Left forelimb (tissue), 1 donor: ENCODE data around the gene ATF4.

Experiments
- DNase-seq: peaks from one replicate; pipeline ENCODE4 v3.0.0-alpha.2; 2018; ENCODE audit warnings: low spot score

ATF4 gene

DNA sequence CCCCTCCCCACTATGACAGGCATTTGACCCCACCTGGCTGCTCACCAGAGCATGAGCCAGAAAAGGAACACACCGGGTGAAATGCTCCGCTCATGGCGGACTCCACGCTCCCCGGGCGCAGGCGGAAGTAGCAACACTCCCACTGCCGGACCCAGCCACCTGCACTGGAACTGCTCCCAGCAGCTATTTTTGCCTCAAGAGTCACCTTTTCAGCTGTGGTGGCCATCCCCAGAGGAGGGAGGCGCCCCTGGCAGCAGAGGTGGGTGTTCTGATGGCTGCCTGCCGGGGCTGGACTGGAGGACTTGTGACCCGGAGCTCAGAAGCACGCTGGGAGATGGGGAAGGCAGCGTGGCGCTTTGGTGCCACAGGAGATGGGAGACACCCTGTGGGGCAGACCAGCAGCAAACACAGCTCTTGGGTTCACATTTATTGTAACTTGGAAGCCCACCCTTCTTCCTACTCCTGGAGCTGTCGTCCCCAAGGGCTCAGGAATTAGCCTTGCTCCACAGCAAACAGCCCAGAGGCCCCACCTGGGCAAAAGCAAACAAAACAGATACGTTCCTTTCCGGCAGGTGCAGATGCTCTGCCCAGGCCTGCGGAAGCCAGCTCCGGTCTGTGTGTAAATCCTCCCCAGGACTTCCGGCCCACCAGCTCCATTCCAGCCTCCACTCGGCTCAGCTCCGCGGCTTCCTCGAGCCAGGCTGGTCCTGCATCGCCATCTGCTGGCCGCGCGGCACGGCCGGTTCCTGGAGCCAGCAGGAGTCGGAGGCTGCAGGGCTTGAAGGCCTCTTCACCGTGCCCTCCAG lies 8.5 kb downstream of the ATF4 start:
- peak; percentile 91 for DNase-seq

DNA sequence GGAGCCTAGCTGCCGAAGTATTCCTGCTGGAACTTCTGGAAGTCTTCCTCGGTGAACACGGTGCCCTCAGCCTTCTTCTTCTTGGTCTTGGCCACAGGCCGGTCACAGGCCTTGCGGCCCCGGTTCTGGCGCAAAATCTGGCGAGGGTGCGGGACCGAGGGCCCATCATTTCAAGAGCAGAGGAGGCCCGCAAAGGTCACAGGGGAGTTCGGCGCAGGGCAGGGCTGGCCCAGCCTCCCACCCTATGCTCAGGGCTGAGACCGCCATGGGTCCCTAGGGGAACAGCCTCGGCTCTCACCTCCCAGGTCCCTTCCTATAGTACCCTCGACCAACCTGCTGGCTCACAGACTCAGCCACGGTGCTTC lies 9.1 kb downstream of the ATF4 start:
- DNase-seq = no peak

DNA sequence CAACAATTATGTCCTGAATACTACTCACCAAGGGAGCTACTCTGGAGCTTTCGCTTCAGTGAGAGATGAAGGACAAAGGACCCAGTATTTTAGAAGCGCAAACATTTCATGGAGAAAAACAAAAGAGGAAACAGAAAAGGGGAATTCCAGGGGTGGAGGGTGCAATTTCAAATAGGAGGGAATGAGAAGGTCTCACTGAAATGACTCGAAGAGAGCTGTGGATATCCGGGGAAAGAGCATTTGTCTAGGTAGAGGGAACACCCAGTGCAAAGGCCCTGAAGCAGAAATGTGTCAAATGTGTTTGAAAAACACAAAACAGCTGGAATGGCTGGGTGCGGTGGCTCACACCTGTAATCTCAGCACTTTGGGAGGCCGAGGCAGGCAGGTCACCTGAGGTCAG lies 9.8 kb downstream of the ATF4 start:
- DNase-seq = no peak

DNA sequence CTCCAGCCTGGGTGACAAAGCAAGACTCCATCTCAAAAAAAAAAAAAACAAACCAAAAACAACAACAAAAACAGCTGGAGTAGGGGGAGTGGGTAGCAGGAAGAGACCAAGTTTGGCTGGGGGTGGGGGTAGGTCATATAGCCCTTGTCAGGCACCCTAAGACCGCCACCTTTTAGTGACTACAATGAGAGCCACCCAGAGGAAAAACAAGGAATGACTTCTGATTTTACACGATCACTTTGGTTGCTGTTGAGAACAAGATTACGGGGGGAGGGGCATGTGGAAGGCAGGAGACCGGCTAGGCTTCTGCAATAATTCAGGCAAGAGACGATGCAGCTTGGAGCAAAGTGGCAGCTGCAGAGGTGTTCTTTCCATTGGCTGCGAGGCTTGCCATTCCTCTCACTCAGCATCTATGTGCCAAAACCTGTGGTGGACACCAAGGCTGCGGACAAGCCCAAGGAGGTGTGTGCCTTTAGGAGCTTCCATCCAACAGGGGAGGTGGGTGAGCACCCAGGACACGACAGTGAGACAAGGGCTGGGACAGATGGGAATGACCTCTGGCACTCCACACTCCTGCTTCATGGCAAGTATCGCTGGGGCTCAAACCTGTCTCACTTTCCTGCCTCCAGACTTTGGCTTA lies 10.4 kb downstream of the ATF4 start:
- no peak for DNase-seq

DNA sequence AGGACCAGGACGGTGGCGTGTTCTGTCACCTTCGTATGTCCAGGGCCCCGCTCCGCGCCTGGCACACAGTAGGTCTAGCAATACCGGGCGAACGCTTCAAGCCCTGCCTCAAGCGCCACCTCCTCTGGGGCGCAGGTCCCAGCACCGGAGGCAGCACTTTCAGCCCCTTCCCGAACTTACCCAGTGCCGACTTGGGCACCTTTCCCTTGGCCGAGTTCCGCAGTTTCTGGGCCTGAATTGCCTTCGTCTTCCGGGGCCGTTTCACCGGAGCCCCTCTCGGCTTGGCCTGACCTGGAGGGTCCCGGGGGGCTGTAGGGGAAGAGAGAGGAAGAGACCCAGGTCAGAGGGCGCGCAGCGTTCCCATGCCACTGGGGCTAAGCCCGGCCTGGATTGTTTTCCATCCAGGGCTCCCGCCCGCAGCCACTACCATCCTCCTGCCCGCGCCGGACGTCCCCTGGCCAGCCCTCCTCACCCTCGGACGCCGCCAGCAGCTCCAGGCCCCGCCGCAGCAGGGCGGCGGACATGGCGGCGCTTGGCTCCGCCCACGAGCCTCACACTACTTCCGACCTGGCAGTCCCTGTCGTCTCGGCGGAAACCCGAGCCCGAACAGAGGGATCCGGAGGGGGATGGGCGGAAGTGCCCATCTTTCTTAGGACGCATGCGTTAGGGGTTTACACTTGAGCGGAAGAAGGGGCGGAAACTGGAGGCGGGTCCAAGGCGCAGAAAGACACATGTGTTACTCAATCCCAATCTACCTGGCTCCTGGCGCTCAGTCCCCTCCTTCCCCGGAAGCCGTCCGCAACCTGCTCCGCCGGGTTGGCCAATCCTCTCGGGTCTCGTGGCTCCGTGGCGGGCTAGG lies 12.1 kb downstream of the ATF4 start, which contains the start of gene RPS19BP1:
Gene RPS19BP1, minus strand, starts transcription at position 534 of the 859 bp plus-strand sequence. Its CDS starts 10 bp downstream, at position 524.
- DNase-seq = peak; percentile 99

- DNase-seq = no peak
These were observed 13.7 kb downstream of the ATF4 start for GRCh38 chr22:39534092-39534506.

DNA sequence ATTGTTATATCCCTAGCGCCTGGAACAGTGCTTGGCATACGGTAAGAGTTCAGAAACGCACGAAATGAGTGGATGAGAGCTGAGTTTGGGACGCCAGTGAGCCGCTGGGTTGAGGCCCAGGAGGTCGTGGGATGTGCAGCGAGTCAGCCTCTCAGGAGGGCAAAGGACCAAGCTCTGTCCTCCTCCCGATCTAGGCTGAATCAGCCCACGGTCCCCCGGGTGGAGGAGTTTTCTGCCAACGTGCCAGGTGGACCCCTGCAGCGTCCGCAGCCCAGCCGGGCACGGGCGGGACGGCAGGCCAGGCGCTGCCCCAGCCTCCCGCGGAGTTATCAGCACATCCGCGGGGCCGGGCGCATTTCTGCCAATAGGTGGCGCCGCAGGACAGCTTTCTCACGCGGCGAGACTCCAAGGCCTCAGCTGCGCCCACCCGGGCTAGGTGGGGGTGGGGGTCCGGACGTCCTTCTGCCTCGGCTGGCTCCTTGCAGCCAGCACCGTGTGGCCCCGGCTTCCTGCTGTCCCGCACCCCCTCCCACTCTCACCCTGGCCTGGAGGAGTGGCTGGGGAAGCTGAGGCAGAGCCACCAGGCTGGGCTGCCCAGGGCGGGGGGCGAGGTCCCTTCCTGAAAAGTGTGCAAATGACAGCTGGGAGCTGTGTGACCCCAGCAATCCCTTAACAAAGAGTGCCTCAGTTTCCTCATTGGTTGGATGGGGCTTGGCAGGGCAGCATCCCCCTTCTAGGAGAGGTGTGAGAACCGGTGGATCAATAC lies 14.4 kb downstream of the ATF4 start:
- DNase-seq = peak; percentile 91

DNA sequence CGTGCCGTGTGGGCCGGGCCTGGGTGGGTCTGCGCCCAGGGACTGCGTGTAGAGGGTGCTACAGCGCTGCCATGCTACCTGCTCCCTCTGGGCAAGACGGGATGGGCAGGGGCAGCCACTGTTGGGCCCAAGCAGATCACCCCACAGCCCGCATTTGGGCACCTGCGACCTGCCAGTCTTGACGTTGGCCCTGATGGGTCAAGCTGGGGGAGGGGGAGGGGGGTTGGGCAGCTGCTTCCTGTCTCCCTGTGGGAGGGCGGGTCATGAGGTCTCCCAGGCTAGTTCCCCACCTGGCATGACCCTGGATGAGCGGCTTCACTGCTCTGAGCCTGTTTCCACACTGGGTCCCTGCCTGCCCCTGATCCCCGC lies 15.0 kb downstream of the ATF4 start:
- no peak for DNase-seq

- DNase-seq = no peak
These were observed 15.6 kb downstream of the ATF4 start for GRCh38 chr22:39535831-39536449.

- no peak for DNase-seq
These were observed 16.3 kb downstream of the ATF4 start for GRCh38 chr22:39536711-39537110.

DNA sequence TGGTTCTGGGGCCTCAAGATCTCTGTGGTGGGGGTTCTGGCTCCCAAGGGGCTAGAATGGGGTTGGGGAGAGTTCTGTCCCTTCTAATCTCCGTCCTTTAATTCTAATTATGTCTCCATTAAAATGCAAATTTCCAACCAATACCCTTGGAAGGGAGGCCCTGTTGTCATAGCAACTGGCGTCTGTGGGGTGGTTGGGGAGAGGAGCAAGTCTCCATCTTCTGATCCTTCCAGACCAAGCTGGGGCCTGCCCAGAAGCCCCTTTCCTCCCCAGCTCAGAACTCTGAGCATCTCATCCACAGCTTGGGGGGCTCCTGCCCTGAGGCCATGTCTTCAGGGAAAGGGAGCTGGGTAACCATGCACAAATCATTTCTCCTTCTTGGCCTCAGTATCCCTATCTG lies 17.6 kb downstream of the ATF4 start:
- DNase-seq = no peak

DNA sequence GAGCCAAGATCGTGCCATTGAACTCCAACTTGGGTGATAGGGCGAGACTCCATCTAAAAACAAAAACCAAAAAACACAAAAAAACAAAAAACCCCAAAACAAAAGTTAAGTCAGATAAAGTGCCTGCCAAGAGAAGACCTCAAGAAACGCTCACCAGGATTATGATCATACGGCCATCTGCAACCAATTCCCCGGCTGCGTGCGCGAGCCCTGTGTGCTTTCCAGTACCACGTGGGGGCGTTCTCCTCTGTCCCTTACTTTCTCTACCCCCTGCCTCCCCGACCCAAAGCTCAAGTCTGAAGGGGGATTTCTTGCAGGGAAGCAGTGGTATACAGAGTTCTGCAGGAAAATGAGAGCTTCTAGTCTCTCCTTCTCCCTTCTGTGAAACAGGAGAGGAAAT lies 22.7 kb downstream of the ATF4 start:
- no peak for DNase-seq

GRCh38 chr22:39545386-39546365 lies 25.3 kb downstream of the ATF4 start:
- no peak for DNase-seq

DNA sequence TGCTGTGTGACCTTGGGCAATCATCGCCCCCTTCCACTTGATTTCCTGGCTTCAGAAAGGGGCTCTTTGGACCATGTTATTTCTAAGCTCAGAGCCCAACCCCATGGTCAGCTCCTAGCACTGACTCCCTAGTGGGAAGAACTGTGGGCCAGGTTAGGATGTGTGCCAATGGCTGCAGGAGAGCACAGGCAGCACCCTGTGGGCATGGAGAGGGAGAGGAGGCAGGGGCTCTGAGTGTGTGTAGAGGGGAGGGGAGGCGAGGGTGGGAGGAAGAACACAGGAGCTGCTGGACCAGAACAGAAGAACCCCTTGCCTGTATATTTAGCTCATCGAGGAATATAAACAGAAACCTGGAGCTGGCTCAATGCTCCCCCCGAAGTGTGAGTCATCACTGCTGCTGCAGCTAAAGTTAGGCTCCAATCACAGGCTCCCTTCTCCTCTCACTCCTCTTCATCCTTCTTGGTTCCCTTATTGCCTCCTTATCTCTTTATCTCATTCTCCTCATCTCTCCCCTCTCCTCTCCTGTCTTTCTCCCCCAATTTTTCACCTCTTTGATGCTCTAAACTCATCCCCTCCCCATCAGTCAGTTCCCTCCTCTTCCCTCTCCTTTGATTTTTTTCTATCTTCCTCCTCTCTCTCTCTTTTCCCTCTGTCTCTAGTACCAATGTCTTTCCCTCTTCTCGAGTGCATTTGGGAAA lies 26.7 kb downstream of the ATF4 start:
- no peak for DNase-seq

- DNase-seq = no peak
These were observed 27.2 kb downstream of the ATF4 start for GRCh38 chr22:39547587-39547947.

DNA sequence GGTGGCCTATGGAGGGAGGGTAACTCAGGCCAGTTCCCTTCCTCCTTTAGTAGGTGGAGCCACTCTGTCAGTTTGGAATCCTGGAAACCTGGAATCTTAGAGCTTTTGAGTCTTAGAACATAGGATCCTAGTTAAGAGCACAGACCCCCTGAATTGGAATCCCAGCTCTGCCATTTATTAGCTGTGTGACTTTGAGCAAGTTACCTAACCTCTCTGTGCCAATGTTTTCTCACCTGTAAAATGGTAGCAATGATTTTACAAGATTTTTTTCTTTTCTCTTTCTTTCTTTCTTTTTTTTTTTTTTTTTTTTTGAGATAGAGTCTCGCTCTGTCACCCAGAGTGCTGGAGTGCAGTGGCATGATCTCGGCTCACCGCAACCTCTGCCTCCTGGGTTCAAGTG lies 33.1 kb downstream of the ATF4 start:
- no peak for DNase-seq

DNA sequence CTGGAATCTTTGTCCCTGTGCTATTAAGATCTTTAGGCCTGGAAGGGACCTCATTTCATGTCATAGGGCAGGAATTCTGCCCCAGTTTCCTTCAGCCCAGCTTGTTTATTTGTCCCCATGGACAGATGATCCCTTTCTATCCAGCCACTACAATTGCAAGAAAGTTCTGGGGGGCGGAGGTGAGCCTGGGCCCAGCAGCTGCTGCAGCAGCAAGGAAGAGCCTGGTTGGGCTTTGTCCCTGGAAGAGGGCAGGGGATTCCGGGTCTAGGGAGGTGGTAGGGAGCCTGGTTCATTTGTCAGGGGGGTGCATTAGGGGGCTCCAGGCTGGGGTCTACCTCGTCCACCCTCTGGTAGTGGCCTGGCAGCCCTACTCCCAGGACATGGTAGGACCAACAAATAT lies 33.8 kb downstream of the ATF4 start:
- no peak for DNase-seq

DNA sequence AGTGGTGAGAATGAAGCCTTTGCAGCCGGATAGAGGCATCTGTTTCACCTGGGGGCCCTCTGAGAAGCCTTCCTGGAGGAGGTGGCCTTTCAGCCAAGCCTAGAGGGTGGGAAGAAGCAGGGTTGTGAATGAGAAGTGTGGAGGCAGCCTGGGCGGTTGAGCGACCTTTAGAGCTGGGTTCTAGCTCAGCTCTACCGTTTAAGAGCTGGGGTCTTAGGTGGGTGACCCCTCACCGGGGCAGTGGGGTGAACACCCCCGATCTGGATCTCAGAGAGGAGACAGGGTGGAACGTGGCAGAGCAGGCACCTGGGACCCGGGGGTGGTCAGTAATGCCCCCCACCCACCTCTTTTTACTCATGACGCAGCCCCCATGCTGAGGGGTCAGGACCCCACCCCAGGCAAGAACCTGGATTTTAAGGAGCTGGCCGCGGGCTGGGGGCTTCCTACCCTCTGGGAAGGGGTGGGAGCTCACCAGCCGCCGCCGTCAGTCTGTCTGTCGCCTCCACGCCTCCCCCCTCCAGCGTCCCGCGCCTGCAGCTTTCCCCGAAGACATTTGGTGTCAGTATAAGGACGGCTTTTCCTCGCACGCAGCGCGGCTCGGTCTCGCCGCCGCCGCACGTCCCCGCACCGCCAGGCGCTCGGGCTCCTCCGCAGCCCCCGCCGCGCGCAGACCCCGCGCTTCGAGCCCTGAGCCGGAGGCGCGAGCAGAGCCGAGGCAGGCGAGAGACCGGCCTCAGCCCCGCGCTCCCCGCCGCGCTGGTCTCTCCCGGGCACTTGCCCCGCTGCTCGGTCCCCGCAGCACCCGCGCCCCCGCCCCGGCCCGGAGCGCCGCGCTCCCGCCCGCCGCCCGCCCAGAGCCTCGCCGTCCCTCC lies 36.8 kb downstream of the ATF4 start:
- no peak for DNase-seq

DNA sequence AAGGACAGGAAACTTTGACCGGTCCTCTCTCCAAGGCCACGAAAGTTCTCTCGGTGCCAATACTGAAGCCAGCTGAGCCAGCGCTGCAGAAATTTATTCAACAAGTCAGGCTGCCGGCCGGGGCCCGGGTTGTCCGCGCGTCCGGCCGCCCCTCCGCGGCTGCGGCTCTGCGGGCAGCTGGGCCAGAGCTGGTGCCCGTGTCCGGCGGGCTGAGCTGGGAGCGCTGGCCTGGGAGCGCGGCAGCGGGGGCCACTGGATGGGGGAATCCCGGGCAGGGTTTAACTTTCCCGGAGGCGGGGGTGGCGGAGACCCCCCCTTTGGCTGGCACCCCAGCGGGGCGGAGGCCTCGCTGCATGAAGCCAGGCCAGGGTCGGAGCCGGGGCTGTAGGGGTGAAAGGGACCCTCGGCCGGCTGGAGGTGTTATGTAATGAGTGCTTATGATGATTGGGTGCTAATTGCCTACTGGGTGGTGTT lies 37.9 kb downstream of the ATF4 start:
- no peak for DNase-seq
